GM20000 (cell line): Measurements from ENCODE around the gene PDZRN3.

Source experiments
- DNase-seq: peaks from one replicate; pipeline ENCODE4 v3.0.0; 2012; ENCODE audit warnings: low spot score
- TF ChIP-seq, protein P1 (sequence below): IDR thresholded peaks from 2 replicates; pipeline ENCODE4 v1.5.1; 2012; ENCODE audit warnings: mild to moderate bottlenecking, control low read depth; ENCODE audit errors: extremely low read depth, missing control alignments

PDZRN3 gene

GRCh38 chr3:73581134-73581846 lies 43.5 kb downstream of the PDZRN3 start:
- no peak for DNase-seq
- TF ChIP-seq, protein P1, sequence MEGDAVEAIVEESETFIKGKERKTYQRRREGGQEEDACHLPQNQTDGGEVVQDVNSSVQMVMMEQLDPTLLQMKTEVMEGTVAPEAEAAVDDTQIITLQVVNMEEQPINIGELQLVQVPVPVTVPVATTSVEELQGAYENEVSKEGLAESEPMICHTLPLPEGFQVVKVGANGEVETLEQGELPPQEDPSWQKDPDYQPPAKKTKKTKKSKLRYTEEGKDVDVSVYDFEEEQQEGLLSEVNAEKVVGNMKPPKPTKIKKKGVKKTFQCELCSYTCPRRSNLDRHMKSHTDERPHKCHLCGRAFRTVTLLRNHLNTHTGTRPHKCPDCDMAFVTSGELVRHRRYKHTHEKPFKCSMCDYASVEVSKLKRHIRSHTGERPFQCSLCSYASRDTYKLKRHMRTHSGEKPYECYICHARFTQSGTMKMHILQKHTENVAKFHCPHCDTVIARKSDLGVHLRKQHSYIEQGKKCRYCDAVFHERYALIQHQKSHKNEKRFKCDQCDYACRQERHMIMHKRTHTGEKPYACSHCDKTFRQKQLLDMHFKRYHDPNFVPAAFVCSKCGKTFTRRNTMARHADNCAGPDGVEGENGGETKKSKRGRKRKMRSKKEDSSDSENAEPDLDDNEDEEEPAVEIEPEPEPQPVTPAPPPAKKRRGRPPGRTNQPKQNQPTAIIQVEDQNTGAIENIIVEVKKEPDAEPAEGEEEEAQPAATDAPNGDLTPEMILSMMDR, result no peak

- no peak for DNase-seq
- TF ChIP-seq, protein P1, result no peak
These were observed 44.4 kb downstream of the PDZRN3 start for GRCh38 chr3:73580343-73580742.

DNA sequence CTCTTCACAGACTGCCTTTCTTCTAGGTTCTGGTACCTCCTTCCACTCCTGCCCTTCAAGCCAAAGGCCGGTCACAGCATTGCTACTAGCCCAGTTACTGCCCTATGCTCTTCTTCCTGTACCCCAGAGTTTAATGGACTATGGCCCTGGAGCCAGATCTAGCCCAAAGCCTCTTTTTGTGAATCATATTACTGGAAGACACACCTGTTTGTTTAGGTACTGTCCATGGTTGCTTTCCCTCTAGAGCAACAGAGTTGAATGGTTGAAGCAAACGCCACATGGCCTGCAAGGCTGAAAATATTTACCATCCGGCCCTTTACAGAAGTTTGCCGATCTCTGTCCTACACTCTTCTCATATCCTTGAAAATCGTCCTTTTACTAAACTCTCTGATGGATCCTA lies 47.0 kb downstream of the PDZRN3 start:
- no peak for DNase-seq
- TF ChIP-seq, protein P1, result no peak

DNA sequence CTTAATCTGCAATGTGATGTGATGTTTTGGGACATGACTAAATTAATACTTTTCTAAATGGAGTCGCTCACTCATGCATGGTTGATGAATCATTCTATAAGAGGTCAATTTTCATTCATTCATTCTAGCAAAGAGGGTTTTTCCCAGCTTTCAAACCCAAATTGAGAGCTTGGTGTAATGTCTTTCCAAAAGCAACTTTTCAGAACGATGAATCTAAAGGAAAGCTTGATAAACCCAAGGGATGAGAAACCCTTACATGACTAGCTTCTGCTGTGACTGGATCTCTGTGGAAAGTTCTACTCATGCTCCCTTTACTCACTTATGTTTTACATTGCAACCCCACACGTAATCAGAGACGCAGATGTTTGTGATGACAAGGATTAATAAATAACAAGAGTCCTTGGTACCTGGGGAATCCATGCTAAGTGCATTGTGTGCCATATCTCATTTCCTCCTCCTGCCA lies 47.7 kb downstream of the PDZRN3 start:
- TF ChIP-seq, protein P1, result no peak

DNA sequence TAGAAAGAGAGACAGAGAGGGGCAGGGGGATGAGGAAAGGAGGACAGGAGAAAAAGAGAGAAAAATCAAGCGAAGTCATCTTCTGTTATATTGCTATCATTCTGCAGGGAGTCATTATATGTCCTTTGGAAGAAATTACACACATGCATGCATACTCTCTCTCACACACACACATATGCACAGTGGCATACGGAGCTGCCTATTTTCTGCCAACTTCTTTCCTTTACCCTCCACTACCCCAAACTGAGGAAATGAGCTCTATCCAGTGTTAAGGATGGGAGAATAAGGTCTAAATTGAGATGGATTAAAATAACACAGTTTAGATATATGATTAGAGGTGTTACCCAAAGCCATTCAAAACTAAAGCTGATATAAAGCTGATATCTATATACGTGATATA lies 48.8 kb downstream of the PDZRN3 start:
- no peak for DNase-seq
- TF ChIP-seq, protein P1, result no peak

More for the DNA sequence above, 47.7 kb downstream of the PDZRN3 start:
- DNase-seq, result no peak

GRCh38 chr3:73575519-73575918 lies 49.2 kb downstream of the PDZRN3 start:
- no peak for DNase-seq
- TF ChIP-seq, protein P1, result no peak

GRCh38 chr3:73573204-73573603 lies 51.5 kb downstream of the PDZRN3 start:
- TF ChIP-seq, protein P1, result no peak
- DNase-seq, result no peak
